ENCODE results near the gene FOXJ3. TPM values are rescaled to one million over a fixed set of nuclear protein-coding genes. Genes with fewer than 3 reads are reported as not detected.

The FOXJ3 gene
- total RNA-seq, 1 experiment from 2014 or later = 51.4 TPM

DNA sequence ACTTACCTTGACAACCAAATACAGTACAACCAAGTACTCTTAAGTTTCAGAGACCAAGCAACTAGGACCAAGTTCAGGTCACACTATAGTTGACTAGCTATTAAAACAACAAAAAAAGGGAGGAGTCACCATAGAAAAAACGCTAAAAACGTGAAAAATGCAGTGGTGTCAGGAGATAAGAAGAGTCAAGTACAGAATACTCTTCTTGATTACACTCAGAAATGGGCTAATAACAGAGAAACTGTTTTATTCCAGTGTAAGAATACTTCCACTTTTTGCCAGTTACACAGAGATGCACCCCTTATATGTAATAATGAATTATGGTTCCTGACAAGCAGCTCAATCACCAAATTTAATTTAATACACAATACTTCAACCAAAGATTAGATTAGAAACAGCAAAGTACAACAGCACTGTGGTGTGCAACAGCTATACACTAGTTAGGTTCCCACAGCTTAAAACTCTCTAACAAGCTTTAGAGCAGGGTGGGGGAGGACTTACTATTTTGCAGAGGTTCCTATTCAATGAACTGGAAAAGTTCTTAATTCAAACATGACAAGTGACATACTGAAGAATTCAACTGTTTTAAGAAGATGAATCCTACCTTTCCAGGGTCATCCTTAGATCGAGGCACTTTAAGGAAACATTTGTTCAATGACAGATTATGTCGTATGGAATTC lies 70.4 kb downstream of the FOXJ3 start:
- no peaks in the 10 kb centered on the region for H3K27me3 Mint-ChIP-seq (ENCODE audit: unreplicated experiment)
- TF ChIP-seq, protein P1, sequence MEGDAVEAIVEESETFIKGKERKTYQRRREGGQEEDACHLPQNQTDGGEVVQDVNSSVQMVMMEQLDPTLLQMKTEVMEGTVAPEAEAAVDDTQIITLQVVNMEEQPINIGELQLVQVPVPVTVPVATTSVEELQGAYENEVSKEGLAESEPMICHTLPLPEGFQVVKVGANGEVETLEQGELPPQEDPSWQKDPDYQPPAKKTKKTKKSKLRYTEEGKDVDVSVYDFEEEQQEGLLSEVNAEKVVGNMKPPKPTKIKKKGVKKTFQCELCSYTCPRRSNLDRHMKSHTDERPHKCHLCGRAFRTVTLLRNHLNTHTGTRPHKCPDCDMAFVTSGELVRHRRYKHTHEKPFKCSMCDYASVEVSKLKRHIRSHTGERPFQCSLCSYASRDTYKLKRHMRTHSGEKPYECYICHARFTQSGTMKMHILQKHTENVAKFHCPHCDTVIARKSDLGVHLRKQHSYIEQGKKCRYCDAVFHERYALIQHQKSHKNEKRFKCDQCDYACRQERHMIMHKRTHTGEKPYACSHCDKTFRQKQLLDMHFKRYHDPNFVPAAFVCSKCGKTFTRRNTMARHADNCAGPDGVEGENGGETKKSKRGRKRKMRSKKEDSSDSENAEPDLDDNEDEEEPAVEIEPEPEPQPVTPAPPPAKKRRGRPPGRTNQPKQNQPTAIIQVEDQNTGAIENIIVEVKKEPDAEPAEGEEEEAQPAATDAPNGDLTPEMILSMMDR (IDR thresholded peaks at IDR 0.05; ENCODE audit: unreplicated experiment) = no peak
- no TSS peak for BruUV-seq (replicated peaks)
- CTCF ChIA-PET = interaction anchor here (0.7 kb wide), 1 partner anchor 47 kb away, joined by 3 read pairs; no protein-coding TSS in a partner anchor
- H3K9me3 Mint-ChIP-seq (ENCODE audit: low read depth, unreplicated experiment) = no peaks in the 10 kb centered on the region
- no peak for DNase-seq
- peaks cover 27% of the 10 kb centered on the region for H3K4me1 Mint-ChIP-seq (ENCODE audit: low read depth, unreplicated experiment)
- H3K36me3 Mint-ChIP-seq (ENCODE audit: insufficient read depth, unreplicated experiment) = peaks cover 6% of the 10 kb centered on the region
- no peak overlapping the region for H3K4me3 Mint-ChIP-seq (ENCODE audit: low read depth, unreplicated experiment)
- intact Hi-C loops (cut with micrococcal nuclease; ENCODE audit: unreplicated experiment) = loop anchor here (10.0 kb wide), 1 partner anchor 50 kb away; no protein-coding TSS in a partner anchor
- H3K27ac Mint-ChIP-seq (ENCODE audit: unreplicated experiment) = no peak overlapping the region

DNA sequence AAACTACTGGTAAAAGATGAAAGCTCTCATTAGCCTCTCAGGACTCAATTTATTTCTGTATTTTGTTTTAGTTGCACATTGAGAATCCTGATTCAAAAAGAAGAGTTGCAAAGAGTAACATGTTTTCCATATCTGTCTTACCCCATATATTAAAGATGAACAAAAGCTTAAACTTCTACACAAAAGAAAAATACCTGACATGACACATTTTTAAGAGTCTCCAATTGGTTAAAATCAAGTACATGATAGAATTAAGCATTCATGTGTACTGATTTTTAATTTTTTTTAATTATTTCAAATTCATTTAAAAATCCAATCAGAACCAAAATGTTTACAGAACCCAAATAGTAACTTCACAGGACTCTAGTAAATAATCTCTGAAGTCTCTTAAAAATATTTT lies 72.0 kb downstream of the FOXJ3 start:
- H3K27me3 Mint-ChIP-seq (ENCODE audit: unreplicated experiment) = no peaks in the 10 kb centered on the region
- intact Hi-C loops (cut with micrococcal nuclease; ENCODE audit: unreplicated experiment) = loop anchor here (10.0 kb wide), 1 partner anchor 48 kb away; no protein-coding TSS in a partner anchor
- H3K9me3 Mint-ChIP-seq (ENCODE audit: low read depth, unreplicated experiment) = no peaks in the 10 kb centered on the region
- CTCF ChIA-PET = interaction anchor here (0.7 kb wide), 1 partner anchor 358 kb away, joined by 6 read pairs; no protein-coding TSS in a partner anchor
- DNase-seq = no peak
- H3K36me3 Mint-ChIP-seq (ENCODE audit: insufficient read depth, unreplicated experiment) = peaks cover 6% of the 10 kb centered on the region
- H3K4me3 Mint-ChIP-seq (ENCODE audit: low read depth, unreplicated experiment) = no peak overlapping the region
- TF ChIP-seq, protein P1 (IDR thresholded peaks at IDR 0.05; ENCODE audit: unreplicated experiment) = no peak
- H3K4me1 Mint-ChIP-seq (ENCODE audit: low read depth, unreplicated experiment) = peaks cover 25% of the 10 kb centered on the region
- no peak overlapping the region for H3K27ac Mint-ChIP-seq (ENCODE audit: unreplicated experiment)
- BruUV-seq (replicated peaks) = no TSS peak

DNA sequence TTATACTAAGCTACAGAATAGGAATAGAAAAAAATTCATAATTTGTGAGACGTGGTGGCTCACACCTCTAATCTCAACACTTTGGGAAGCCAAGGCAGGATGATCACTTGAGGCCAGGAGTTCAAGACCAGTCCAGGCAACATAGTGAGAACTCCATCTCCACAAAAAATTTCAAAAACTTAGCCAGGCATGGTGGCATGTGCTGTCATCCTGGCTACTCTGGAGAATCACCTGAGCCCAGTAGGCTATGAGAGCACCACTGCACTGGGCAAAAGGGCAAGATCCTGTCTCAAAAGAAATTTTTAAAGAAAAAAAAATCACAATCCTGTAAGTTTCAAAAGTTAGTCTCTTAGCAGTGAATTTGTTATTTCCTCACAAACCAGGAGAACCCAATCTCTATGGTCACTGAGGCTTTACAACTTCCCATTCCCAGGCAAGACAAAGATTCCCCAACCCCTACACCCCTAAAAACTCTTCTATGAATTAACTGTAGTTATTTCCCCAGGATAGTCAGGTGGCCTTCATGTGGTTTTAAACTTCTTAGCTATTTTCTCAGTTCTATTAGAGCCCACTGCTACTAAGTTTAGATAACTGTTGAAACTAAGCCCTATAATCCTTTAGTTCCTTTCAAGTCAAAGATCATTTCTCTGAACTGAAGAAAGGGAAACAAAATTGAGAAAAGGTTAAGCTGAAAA lies 74.5 kb downstream of the FOXJ3 start:
- H3K4me3 Mint-ChIP-seq (ENCODE audit: low read depth, unreplicated experiment) = no peak overlapping the region
- no peak overlapping the region for H3K27ac Mint-ChIP-seq (ENCODE audit: unreplicated experiment)
- TF ChIP-seq, protein P1 (IDR thresholded peaks at IDR 0.05; ENCODE audit: unreplicated experiment) = no peak
- H3K9me3 Mint-ChIP-seq (ENCODE audit: low read depth, unreplicated experiment) = no peaks in the 10 kb centered on the region
- intact Hi-C loops (cut with micrococcal nuclease; ENCODE audit: unreplicated experiment) = loop anchor here (10.0 kb wide), 1 partner anchor 46 kb away; no protein-coding TSS in a partner anchor
- H3K36me3 Mint-ChIP-seq (ENCODE audit: insufficient read depth, unreplicated experiment) = peaks cover 6% of the 10 kb centered on the region
- CTCF ChIA-PET = interaction anchor here (0.5 kb wide), 1 partner anchor 462 kb away, joined by 6 read pairs; no protein-coding TSS in a partner anchor
- BruUV-seq (replicated peaks) = no TSS peak
- peaks cover 8% of the 10 kb centered on the region for H3K4me1 Mint-ChIP-seq (ENCODE audit: low read depth, unreplicated experiment)
- H3K27me3 Mint-ChIP-seq (ENCODE audit: unreplicated experiment) = no peaks in the 10 kb centered on the region
- no peak for DNase-seq

DNA sequence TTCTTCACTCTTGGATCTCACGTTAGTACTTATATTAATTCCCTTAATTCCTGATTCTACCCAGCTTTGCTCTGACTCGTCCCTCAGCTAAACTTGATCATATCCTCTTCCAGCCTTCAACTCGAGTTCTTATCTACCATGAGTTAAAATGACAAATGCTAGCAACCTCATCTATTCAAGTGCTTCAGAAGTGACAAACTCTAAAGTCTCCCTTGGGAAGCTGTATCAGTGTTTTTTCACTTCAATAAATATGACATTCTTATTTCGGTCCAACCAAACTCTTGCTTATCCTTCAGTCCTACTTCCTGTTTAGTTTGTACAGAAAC lies 75.3 kb downstream of the FOXJ3 start:
- DNase-seq = no peak

More for the DNA sequence above, 75.3 kb downstream of the FOXJ3 start:
- no peaks in the 10 kb centered on the region for H3K9me3 Mint-ChIP-seq (ENCODE audit: low read depth, unreplicated experiment)
- peaks cover 8% of the 10 kb centered on the region for H3K4me1 Mint-ChIP-seq (ENCODE audit: low read depth, unreplicated experiment)
- H3K36me3 Mint-ChIP-seq (ENCODE audit: insufficient read depth, unreplicated experiment) = peaks cover 6% of the 10 kb centered on the region
- CTCF ChIA-PET = no interaction called here
- H3K27ac Mint-ChIP-seq (ENCODE audit: unreplicated experiment) = no peak overlapping the region
- TF ChIP-seq, protein P1 (IDR thresholded peaks at IDR 0.05; ENCODE audit: unreplicated experiment) = no peak
- no peaks in the 10 kb centered on the region for H3K27me3 Mint-ChIP-seq (ENCODE audit: unreplicated experiment)
- BruUV-seq (replicated peaks) = no TSS peak
- H3K4me3 Mint-ChIP-seq (ENCODE audit: low read depth, unreplicated experiment) = no peak overlapping the region
- intact Hi-C loops (cut with micrococcal nuclease; ENCODE audit: unreplicated experiment) = loop anchor here (10.0 kb wide), 1 partner anchor 45 kb away; no protein-coding TSS in a partner anchor

Data from Calu3 (cell line).